DOHH2 (cell line): ENCODE results near the gene NEURL1B.

Experiments used
- H3F3A ChIP-seq: fragments of 200-600 bp; sonication (generic), shearing (Covaris generic); 2 replicates; pipeline ENCODE4 v1.6.0; 2016; ENCODE audit warnings: antibody characterized with exemption, mild to moderate bottlenecking; ENCODE audit not compliant: control insufficient read depth, insufficient read depth
- H3K27ac ChIP-seq: fragments of 200-600 bp; sonication (generic); 2 replicates; pipeline ENCODE4 v1.5.1; 2014; ENCODE audit warnings: low read depth, mild to moderate bottlenecking, low read length, moderate library complexity
- H3K27me3 ChIP-seq: fragments of 200-600 bp; sonication (generic); 2 replicates; pipeline ENCODE4 v1.6.1; 2014; ENCODE audit warnings: mild to moderate bottlenecking, low read length, mixed read lengths; ENCODE audit not compliant: control insufficient read depth
- H3K36me3 ChIP-seq: fragments of 200-600 bp; sonication (generic); 2 replicates; pipeline ENCODE4 v1.6.1; 2014; ENCODE audit warnings: mild to moderate bottlenecking, low read length, moderate library complexity, mixed read lengths; ENCODE audit not compliant: control insufficient read depth
- H3K4me1 ChIP-seq: fragments of 200-600 bp; sonication (generic); 2 replicates; pipeline ENCODE4 v1.6.1; 2014; ENCODE audit warnings: mild to moderate bottlenecking, low read length, mixed read lengths; ENCODE audit not compliant: control insufficient read depth
- H3K4me2 ChIP-seq: fragments of 200-600 bp; sonication (generic); 2 replicates; pipeline ENCODE4 v1.6.0; 2014; ENCODE audit warnings: mild to moderate bottlenecking, low read length, moderate library complexity
- H3K4me3 ChIP-seq: fragments of 200-600 bp; sonication (generic); 2 replicates; pipeline ENCODE4 v1.5.1; 2014; ENCODE audit warnings: mild to moderate bottlenecking, low read length, mixed read lengths
- H3K79me2 ChIP-seq: fragments of 200-600 bp; sonication (generic); 2 replicates; pipeline ENCODE4 v1.6.1; 2014; ENCODE audit warnings: mild to moderate bottlenecking, low read length, mixed read lengths; ENCODE audit not compliant: control insufficient read depth
- H3K9me2 ChIP-seq: fragments of 200-600 bp; sonication (generic); replicated peaks from 2 replicates; pipeline ENCODE4 v1.6.1; 2014; ENCODE audit warnings: mild to moderate bottlenecking, low read length, mixed read lengths; ENCODE audit not compliant: control insufficient read depth
- H3K9me3 ChIP-seq: fragments of 200-600 bp; sonication (generic); 2 replicates; pipeline ENCODE4 v1.6.1; 2014; ENCODE audit warnings: antibody characterized with exemption, low read length, mixed read lengths; ENCODE audit not compliant: control insufficient read depth, insufficient read depth
- H4K20me1 ChIP-seq: fragments of 200-600 bp; sonication (generic); 2 replicates; pipeline ENCODE4 v1.6.0; 2014; ENCODE audit warnings: low read depth, mild to moderate bottlenecking, antibody characterized with exemption, low read length, moderate library complexity; ENCODE audit not compliant: control insufficient read depth, insufficient read depth
- CTCF ChIP-seq: fragments of 200-600 bp; sonication (generic); IDR thresholded peaks from one replicate; pipeline ENCODE4 v1.5.1; 2014; ENCODE audit warnings: antibody characterized with exemption, mild to moderate bottlenecking, low read depth, low read length; ENCODE audit not compliant: poor library complexity, severe bottlenecking
- EZH2phosphoT487 ChIP-seq: fragments of 200-600 bp; sonication (generic); IDR thresholded peaks from 2 replicates; pipeline ENCODE4 v1.6.1; 2017; ENCODE audit warnings: borderline replicate concordance, mild to moderate bottlenecking, antibody characterized with exemption, low read length, moderate library complexity, mixed read lengths

NEURL1B gene

GRCh38 chr5:172605466-172605865, 35.6 kb upstream of the NEURL1B start:
- H3K27ac ChIP-seq, result no peak overlapping the region
- no peaks in the 10 kb centered on the region for H3K79me2 ChIP-seq
- no peaks in the 10 kb centered on the region for H3K9me2 ChIP-seq
- H3K27me3 ChIP-seq, result peaks cover 6% of the 10 kb centered on the region; the same call in 1 of the 2 replicates
- H3K36me3 ChIP-seq, result no peaks in the 10 kb centered on the region
- no peaks in the 10 kb centered on the region for H3K9me3 ChIP-seq
- no peaks in the 10 kb centered on the region for H3K4me1 ChIP-seq
- H3F3A ChIP-seq, result no peaks in the 10 kb centered on the region
- no peak overlapping the region for H3K4me2 ChIP-seq
- TF ChIP-seq EZH2phosphoT487 (no peak), CTCF (no peak)
- no peak overlapping the region for H3K4me3 ChIP-seq
- no peaks in the 10 kb centered on the region for H4K20me1 ChIP-seq

- H3K27me3 ChIP-seq, result peaks cover 6% of the 10 kb centered on the region; the same call in 1 of the 2 replicates
- no peaks in the 10 kb centered on the region for H3K9me3 ChIP-seq
- H3K79me2 ChIP-seq, result no peaks in the 10 kb centered on the region
- no peak overlapping the region for H3K27ac ChIP-seq
- H3K4me1 ChIP-seq, result no peaks in the 10 kb centered on the region
- TF ChIP-seq EZH2phosphoT487 (no peak), CTCF (no peak)
- no peaks in the 10 kb centered on the region for H3K36me3 ChIP-seq
- no peak overlapping the region for H3K4me3 ChIP-seq
- no peaks in the 10 kb centered on the region for H4K20me1 ChIP-seq
- no peaks in the 10 kb centered on the region for H3K9me2 ChIP-seq
- no peak overlapping the region for H3K4me2 ChIP-seq
- no peaks in the 10 kb centered on the region for H3F3A ChIP-seq
These were observed 34.8 kb upstream of the NEURL1B start for GRCh38 chr5:172606156-172606785.

GRCh38 chr5:172607213-172607793, 33.8 kb upstream of the NEURL1B start:
- Histone ChIP-seq H3K9me3 (no peaks in the 10 kb centered on the region), H3K36me3 (no peaks in the 10 kb centered on the region), H3K4me1 (no peaks in the 10 kb centered on the region), H3K9me2 (no peaks in the 10 kb centered on the region), H3K27ac (no peak overlapping the region), H3K79me2 (no peaks in the 10 kb centered on the region), H3F3A (no peaks in the 10 kb centered on the region), H3K4me3 (no peak overlapping the region), H3K4me2 (no peak overlapping the region), H4K20me1 (no peaks in the 10 kb centered on the region), H3K27me3 (peaks cover 6% of the 10 kb centered on the region; the same call in 1 of the 2 replicates)
- TF ChIP-seq EZH2phosphoT487 (no peak), CTCF (no peak)
